DOHH2 (cell line): Measurements from ENCODE around the gene CYP4V2.

ENCODE experiments used
- EZH2phosphoT487 ChIP-seq: fragments of 200-600 bp; sonication (generic); IDR thresholded peaks from 2 replicates; pipeline ENCODE4 v1.6.1; 2017; ENCODE audit warnings: borderline replicate concordance, mild to moderate bottlenecking, antibody characterized with exemption, low read length, moderate library complexity, mixed read lengths
- TF ChIP-seq, protein P1 (sequence below): fragments of 200-600 bp; sonication (generic); IDR thresholded peaks from one replicate; pipeline ENCODE4 v1.5.1; 2014; ENCODE audit warnings: antibody characterized with exemption, mild to moderate bottlenecking, low read depth, low read length; ENCODE audit not compliant: poor library complexity, severe bottlenecking

DNA sequence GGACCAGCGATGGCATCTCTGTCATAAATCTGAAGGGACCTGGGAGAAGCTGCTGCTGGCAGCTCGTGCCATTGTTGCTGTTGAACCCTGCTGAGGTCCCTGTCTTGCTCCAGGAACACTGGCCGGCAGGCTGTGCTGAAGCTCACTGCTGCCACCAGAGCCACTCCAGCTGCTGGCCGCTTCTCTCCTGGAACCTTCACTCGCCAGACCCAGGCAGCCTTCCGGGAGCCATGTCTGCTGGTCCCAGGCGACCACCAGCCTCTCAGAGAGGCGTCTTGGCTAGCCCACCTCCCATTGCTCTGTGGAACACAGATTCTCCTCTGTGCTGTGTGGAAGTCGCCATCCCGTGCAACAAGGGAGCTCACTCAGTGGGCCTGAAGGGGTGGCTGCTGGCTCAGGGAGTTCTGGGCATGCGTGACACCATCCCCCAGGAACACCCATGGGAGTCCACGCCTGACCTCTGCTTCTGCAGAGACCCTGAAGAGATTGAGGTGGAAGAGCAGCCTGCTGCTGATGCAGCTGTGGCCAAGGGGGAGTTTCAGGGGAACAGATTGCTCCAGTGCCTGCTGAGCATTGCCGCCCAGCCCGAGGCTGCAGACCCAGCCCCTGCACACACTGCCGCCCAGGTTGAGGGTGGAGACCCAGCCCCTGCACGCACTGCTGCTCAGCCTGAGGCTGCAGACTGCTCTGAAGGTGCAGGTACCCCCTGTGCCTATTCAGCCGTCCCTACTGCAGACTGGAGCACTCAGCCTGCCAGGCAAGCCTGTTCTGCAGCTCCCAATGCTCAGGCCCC lies 33.1 kb upstream of the CYP4V2 start:
- TF ChIP-seq, protein P1, sequence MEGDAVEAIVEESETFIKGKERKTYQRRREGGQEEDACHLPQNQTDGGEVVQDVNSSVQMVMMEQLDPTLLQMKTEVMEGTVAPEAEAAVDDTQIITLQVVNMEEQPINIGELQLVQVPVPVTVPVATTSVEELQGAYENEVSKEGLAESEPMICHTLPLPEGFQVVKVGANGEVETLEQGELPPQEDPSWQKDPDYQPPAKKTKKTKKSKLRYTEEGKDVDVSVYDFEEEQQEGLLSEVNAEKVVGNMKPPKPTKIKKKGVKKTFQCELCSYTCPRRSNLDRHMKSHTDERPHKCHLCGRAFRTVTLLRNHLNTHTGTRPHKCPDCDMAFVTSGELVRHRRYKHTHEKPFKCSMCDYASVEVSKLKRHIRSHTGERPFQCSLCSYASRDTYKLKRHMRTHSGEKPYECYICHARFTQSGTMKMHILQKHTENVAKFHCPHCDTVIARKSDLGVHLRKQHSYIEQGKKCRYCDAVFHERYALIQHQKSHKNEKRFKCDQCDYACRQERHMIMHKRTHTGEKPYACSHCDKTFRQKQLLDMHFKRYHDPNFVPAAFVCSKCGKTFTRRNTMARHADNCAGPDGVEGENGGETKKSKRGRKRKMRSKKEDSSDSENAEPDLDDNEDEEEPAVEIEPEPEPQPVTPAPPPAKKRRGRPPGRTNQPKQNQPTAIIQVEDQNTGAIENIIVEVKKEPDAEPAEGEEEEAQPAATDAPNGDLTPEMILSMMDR = no peak
- no peak for TF ChIP-seq EZH2phosphoT487
